ENCODE measurements around the gene PKNOX2.

GRCh38 chr11:125374398-125374797 lies 209.8 kb downstream of the PKNOX2 start:
- TF ChIP-seq CTCF (IDR thresholded peaks at IDR 0.05) (no peak), POLR2A (IDR thresholded peaks at IDR 0.05) (no peak)
